GM10266 (cell line): ENCODE data around the gene SUPT16H.
A peak's percentile ranks its signal among the peaks of the same experiment; 100 is the strongest.

Experiments
- DNase-seq: peaks from one replicate; pipeline ENCODE4 v3.0.0; 2012; ENCODE audit errors: extremely low spot score
- CTCF ChIP-seq: IDR thresholded peaks from 2 replicates; pipeline ENCODE4 v1.5.1; 2012; ENCODE audit warnings: mild to moderate bottlenecking, low read depth; ENCODE audit not compliant: control insufficient read depth, insufficient read depth; ENCODE audit errors: missing control alignments

SUPT16H gene

GRCh38 chr14:21383848-21384493, at the start of gene SUPT16H:
Gene SUPT16H, minus strand, starts transcription at chr14:21384019. Its CDS starts 92 bp downstream, at chr14:21383927.
- no peak for TF ChIP-seq CTCF

GRCh38 chr14:21431126-21431525, 47.3 kb upstream of the SUPT16H start:
- no peak for DNase-seq
- no peak for TF ChIP-seq CTCF

More at GRCh38 chr14:21383848-21384493, at the start of gene SUPT16H:
- DNase-seq = peak; percentile 79

GRCh38 chr14:21428930-21429329, 45.1 kb upstream of the SUPT16H start:
- no peak for TF ChIP-seq CTCF
- no peak for DNase-seq

- no peak for TF ChIP-seq CTCF
- no peak for DNase-seq
Measured at GRCh38 chr14:21426692-21427091, 42.9 kb upstream of the SUPT16H start.

GRCh38 chr14:21419528-21419927, 35.7 kb upstream of the SUPT16H start:
- no peak for TF ChIP-seq CTCF
- no peak for DNase-seq

GRCh38 chr14:21415329-21415728, 31.5 kb upstream of the SUPT16H start:
- TF ChIP-seq CTCF = no peak
- no peak for DNase-seq

- TF ChIP-seq CTCF = no peak
- DNase-seq = peak; percentile 47
Measured at GRCh38 chr14:21414137-21414631, 30.4 kb upstream of the SUPT16H start.
